Measurements from ENCODE around the gene MAGEC1.
"Not testable (repeated sequence)": the region's sequence is repeated elsewhere in the genome, so short reads cannot be mapped to it uniquely, and the experiment has no call there.

Gene MAGEC1

GRCh38 chrX:141903400-141904155 is at the start of gene MAGEC1:
Gene MAGEC1, plus strand, starts transcription at chrX:141903894. Its CDS starts 1,179 bp downstream, at chrX:141905073.
- DNase-seq: no peak

GRCh38 chrX:141857479-141857878 is 46.2 kb upstream of the MAGEC1 start:
- DNase-seq: no peak

- DNase-seq: no peak
Measured at GRCh38 chrX:141879616-141880015, 24.1 kb upstream of the MAGEC1 start.

GRCh38 chrX:141888811-141889210 is 14.9 kb upstream of the MAGEC1 start:
- DNase-seq: not testable (repeated sequence)

- DNase-seq: no peak
Measured at GRCh38 chrX:141894733-141895132, 9.0 kb upstream of the MAGEC1 start.

- no peak for DNase-seq
Measured at GRCh38 chrX:141897690-141898089, 6.0 kb upstream of the MAGEC1 start.

GRCh38 chrX:141902366-141902765 is 1.3 kb upstream of the MAGEC1 start:
- no peak for DNase-seq

GRCh38 chrX:141904262-141904661 is 568 bp downstream of the MAGEC1 start:
- DNase-seq: no peak

- no peak for DNase-seq
Measured at GRCh38 chrX:141917801-141918200, 14.1 kb downstream of the MAGEC1 start.

GRCh38 chrX:141924293-141924692 is 20.6 kb downstream of the MAGEC1 start:
- no peak for DNase-seq

GRCh38 chrX:141928432-141928831 is 24.7 kb downstream of the MAGEC1 start:
- DNase-seq: no peak

- DNase-seq: no peak
Measured at GRCh38 chrX:141934059-141934641, 30.5 kb downstream of the MAGEC1 start.

GRCh38 chrX:141935645-141936044 is 32.0 kb downstream of the MAGEC1 start:
- no peak for DNase-seq

GRCh38 chrX:141936080-141936479 is 32.4 kb downstream of the MAGEC1 start:
- DNase-seq: no peak

- no peak for DNase-seq
Measured at GRCh38 chrX:141941234-141941633, 37.5 kb downstream of the MAGEC1 start.

- DNase-seq: no peak
Measured at GRCh38 chrX:141945426-141945825, 41.7 kb downstream of the MAGEC1 start.

GRCh38 chrX:141947350-141947749 is 43.7 kb downstream of the MAGEC1 start:
- no peak for DNase-seq

- DNase-seq: no peak
Measured at GRCh38 chrX:141952603-141953002, 48.9 kb downstream of the MAGEC1 start.

- DNase-seq: no peak
Measured at GRCh38 chrX:141958675-141959074, 55.0 kb downstream of the MAGEC1 start.
